Peyer's patch (tissue), 4 donors: Measurements from ENCODE around the gene RLN3. TPM values are rescaled to one million over a fixed set of nuclear protein-coding genes. Genes with fewer than 3 reads are reported as not detected.

Experiments used
- DNase-seq, 3 donors: peaks; one replicate each; pipeline ENCODE4 v3.0.0-alpha.2; 2017 to 2019
- H3K27ac ChIP-seq, 4 donors: fragments of 200-600 bp; sonication (generic); one replicate each; pipeline ENCODE4 v1.5.1; 2016 to 2019
- H3K27me3 ChIP-seq, 2 donors: fragments of 200-600 bp; sonication (generic); one replicate each; pipeline ENCODE4 v1.5.1; 2019
- H3K36me3 ChIP-seq, 3 donors: fragments of 200-600 bp; sonication (generic); one replicate each; pipeline ENCODE4 v1.5.1; 2016 to 2019
- H3K4me1 ChIP-seq, 4 donors: fragments of 200-600 bp; sonication (generic); one replicate each; pipeline ENCODE4 v1.5.1; 2016 to 2019
- H3K4me3 ChIP-seq, 4 donors: fragments of 200-600 bp; sonication (generic); 1 replicate in 3 of 4; 2 replicates in 1 of 4; pipeline ENCODE4 v1.5.1; 2016 to 2019; ENCODE audit warnings: mild to moderate bottlenecking in 1 of 4
- H3K9me3 ChIP-seq, 4 donors: fragments of 200-600 bp; sonication (generic); one replicate each; pipeline ENCODE4 v1.5.1; 2016 to 2019; ENCODE audit warnings: mild to moderate bottlenecking in 1 of 4
- CTCF ChIP-seq, 6 experiments: fragments of 450-650 bp in 4 of 6; fragments of 200-600 bp in 2 of 6; sonication (generic) in 1 of 6; IDR thresholded peaks; one replicate each; pipeline ENCODE4 v1.5.1; 2017 to 2019; ENCODE audit warnings: antibody characterized with exemption in 6 of 6, mild to moderate bottlenecking in 3 of 6, moderate library complexity in 1 of 6
- POLR2A ChIP-seq, 2 donors: fragments of 450-650 bp; IDR thresholded peaks; one replicate each; pipeline ENCODE4 v1.5.1; 2017; ENCODE audit warnings: antibody characterized with exemption in 2 of 2, mild to moderate bottlenecking in 2 of 2, moderate library complexity in 2 of 2
- total RNA-seq, 4 donors: library from RNA; depleted of rRNA; stranded (reverse); fragments of >200 nt; gene quantifications; one replicate each; pipeline ENCODE4 v1.1.0, GENCODE V29; 2016

Gene RLN3
- total RNA-seq, 4 donors from 2014 or later: not detected

- TF ChIP-seq CTCF (IDR thresholded peaks at IDR 0.05): no peak
- TF ChIP-seq POLR2A (IDR thresholded peaks at IDR 0.05): peak; percentile 85 to 86
- H3K27ac ChIP-seq: peak within 1 kb of the TSS; percentile 77 to 99 (median 90)
- H3K4me1 ChIP-seq: peaks cover 0 to 30% (median 17%) of the 10 kb centered on the region in 4 donors
- DNase-seq: peak in 2 of 3 donors; percentile 90 to 92
- H3K27me3 ChIP-seq: no peaks in the 10 kb centered on the region
- no peaks in the 10 kb centered on the region for H3K9me3 ChIP-seq
- H3K4me3 ChIP-seq: peak within 1 kb of the TSS; percentile 52 to 89 (median 79)
- no peaks in the 10 kb centered on the region for H3K36me3 ChIP-seq
Measured at GRCh38 chr19:14072535-14073260, 44.8 kb downstream of the RLN3 start, which contains the start of gene MISP3. Gene MISP3 (plus strand): TSS chr19:14072786. CDS start chr19:14073310, 524 bp downstream.

GRCh38 chr19:14073261-14073924 lies 45.4 kb downstream of the RLN3 start:
- Histone ChIP-seq H3K36me3 (no peaks in the 10 kb centered on the region), H3K4me1 (peaks cover 0 to 30% (median 17%) of the 10 kb centered on the region in 4 donors), H3K9me3 (no peaks in the 10 kb centered on the region), H3K27me3 (no peaks in the 10 kb centered on the region), H3K27ac (peak overlapping the region; percentile 77 to 99 (median 90)), H3K4me3 (peak overlapping the region; percentile 52 to 89 (median 79))
- TF ChIP-seq POLR2A (IDR thresholded peaks at IDR 0.05) (peak; percentile 33 to 66), CTCF (IDR thresholded peaks at IDR 0.05) (peak; percentile 18 to 97 (median 72))
- DNase-seq: peak; percentile 62 to 86 (median 83)

- H3K4me1 ChIP-seq: peaks cover 0 to 30% (median 17%) of the 10 kb centered on the region in 4 donors
- peak; percentile 3 to 12 for TF ChIP-seq POLR2A (IDR thresholded peaks at IDR 0.05)
- TF ChIP-seq CTCF (IDR thresholded peaks at IDR 0.05): peak in 2 of 6 experiments; percentile 2 to 7
- DNase-seq: peak in 2 of 3 donors; percentile 71 to 81
Measured at GRCh38 chr19:14073925-14074838, 46.2 kb downstream of the RLN3 start.

GRCh38 chr19:14078411-14078810 lies 50.5 kb downstream of the RLN3 start:
- Histone ChIP-seq H3K27ac (no peak overlapping the region), H3K9me3 (no peaks in the 10 kb centered on the region), H3K4me1 (peaks cover 0 to 36% (median 11%) of the 10 kb centered on the region in 4 donors), H3K36me3 (no peaks in the 10 kb centered on the region), H3K27me3 (no peaks in the 10 kb centered on the region), H3K4me3 (no peak overlapping the region)
- TF ChIP-seq CTCF (IDR thresholded peaks at IDR 0.05) (no peak), POLR2A (IDR thresholded peaks at IDR 0.05) (no peak)
- no peak for DNase-seq

More at GRCh38 chr19:14073925-14074838, 46.2 kb downstream of the RLN3 start:
- Histone ChIP-seq H3K27ac (peak overlapping the region; percentile 77 to 99 (median 90)), H3K36me3 (no peaks in the 10 kb centered on the region), H3K9me3 (no peaks in the 10 kb centered on the region), H3K27me3 (no peaks in the 10 kb centered on the region), H3K4me3 (peak overlapping the region; percentile 52 to 89 (median 79))

Other genes starting within 250 kb of the RLN3 start
- 1 to 10 TPM; 1.6 to 9.1 (median 5.8) TPM for gene ZSWIM4, start 232.7 kb upstream of the RLN3 start, total RNA-seq
- not detected for gene NANOS3, start 151.0 kb upstream of the RLN3 start, total RNA-seq
- gene BRME1, start 122.0 kb upstream of the RLN3 start, total RNA-seq: 10 to 100 TPM in 3 of 4 donors, 1 to 10 TPM in 1; 7.4 to 73.1 (median 41.2) TPM
- gene CC2D1A, start 121.9 kb upstream of the RLN3 start, total RNA-seq: 100 to 1,000 TPM in 3 of 4 donors, 10 to 100 TPM in 1; 97.4 to 235 (median 184) TPM
- under 1 TPM in 1 of 4 donors, not detected in 3; 0.35 TPM for gene PODNL1, start 89.7 kb upstream of the RLN3 start, total RNA-seq
- gene DCAF15, start 75.6 kb upstream of the RLN3 start, total RNA-seq: 10 to 100 TPM; 15.8 to 64.4 (median 31.4) TPM
- 10 to 100 TPM in 2 of 4 donors, 1 to 10 TPM in 2; 5.8 to 19.0 (median 9.6) TPM for gene RFX1, start 21.8 kb upstream of the RLN3 start, total RNA-seq
- 1 to 10 TPM in 3 of 4 donors, under 1 TPM in 1; 0.85 to 7.4 (median 2.0) TPM for gene IL27RA, start 3.6 kb downstream of the RLN3 start, total RNA-seq
- under 1 TPM in 2 of 4 donors, not detected in 2; 0.53 to 0.54 TPM for gene PALM3, start 33.9 kb downstream of the RLN3 start, total RNA-seq
- gene MISP3, start 44.6 kb downstream of the RLN3 start, total RNA-seq: 10 to 100 TPM; 25.6 to 58.5 (median 40.7) TPM
- gene C19orf67, start 57.6 kb downstream of the RLN3 start, total RNA-seq: not detected
- 10 to 100 TPM; 28.9 to 64.4 (median 33.9) TPM for gene SAMD1, start 62.6 kb downstream of the RLN3 start, total RNA-seq
- 10 to 100 TPM; 18.2 to 39.8 (median 30.0) TPM for gene PRKACA, start 89.6 kb downstream of the RLN3 start, total RNA-seq
- 10 to 100 TPM in 1 of 4 donors, 1 to 10 TPM in 3; 2.3 to 12.4 (median 5.5) TPM for gene ASF1B, start 108.4 kb downstream of the RLN3 start, total RNA-seq
- 10 to 100 TPM; 22.8 to 58.6 (median 48.8) TPM for gene ADGRL1, start 178.0 kb downstream of the RLN3 start, total RNA-seq